NOMO-1 (cell line): ENCODE measurements around the gene ARMC9.
"Not testable (repeated sequence)": the region's sequence is repeated elsewhere in the genome, so short reads cannot be mapped to it uniquely, and the experiment has no call there.

Experiments
- DNase-seq, 2 experiments: peaks; one replicate each; lab custom pipeline; 2025; ENCODE audit not compliant: unreplicated experiment in 2 of 2; lab: John Stamatoyannopoulos, UW

The ARMC9 gene

DNA sequence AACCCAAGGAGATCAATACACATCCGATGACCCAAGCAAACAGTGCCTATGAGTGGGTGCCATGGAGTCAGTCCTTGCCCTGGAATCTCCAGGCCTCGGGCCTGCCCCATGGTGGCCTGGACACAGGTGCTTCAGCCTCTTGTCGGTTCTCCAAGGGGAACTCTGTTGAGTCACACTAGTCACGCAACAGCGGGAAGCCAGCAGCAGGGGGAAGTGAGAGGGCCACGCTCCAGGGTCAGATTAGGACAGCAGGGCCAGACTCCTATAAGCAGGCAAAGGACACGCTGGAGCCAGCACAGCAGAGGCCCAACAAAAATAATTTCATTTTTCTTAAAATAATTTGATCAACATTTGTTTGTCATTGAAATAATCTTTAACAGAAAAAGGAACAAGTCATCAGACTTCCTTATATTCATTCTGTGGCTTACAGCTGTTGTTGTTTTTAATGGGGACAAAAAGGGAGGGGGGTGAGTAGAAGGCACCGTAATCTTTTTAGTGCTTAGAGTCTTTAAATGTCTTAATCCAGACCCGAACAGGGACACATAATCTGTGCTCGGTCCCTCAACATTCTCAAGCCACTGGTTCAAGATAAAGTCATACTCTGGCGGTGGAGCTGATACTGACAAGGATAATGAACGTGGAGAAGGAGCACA, 16.4 kb upstream of the ARMC9 start:
- DNase-seq = peak; percentile 64 to 82

- DNase-seq = peak in 1 of 2 experiments; percentile 28
Measured at GRCh38 chr2:231182513-231182899, 15.9 kb upstream of the ARMC9 start.

GRCh38 chr2:231183851-231184250, 14.6 kb upstream of the ARMC9 start:
- DNase-seq = no peak

GRCh38 chr2:231184319-231184718, 14.1 kb upstream of the ARMC9 start:
- DNase-seq = no peak

- no peak for DNase-seq
Measured at GRCh38 chr2:231185050-231185725, 13.2 kb upstream of the ARMC9 start.

DNA sequence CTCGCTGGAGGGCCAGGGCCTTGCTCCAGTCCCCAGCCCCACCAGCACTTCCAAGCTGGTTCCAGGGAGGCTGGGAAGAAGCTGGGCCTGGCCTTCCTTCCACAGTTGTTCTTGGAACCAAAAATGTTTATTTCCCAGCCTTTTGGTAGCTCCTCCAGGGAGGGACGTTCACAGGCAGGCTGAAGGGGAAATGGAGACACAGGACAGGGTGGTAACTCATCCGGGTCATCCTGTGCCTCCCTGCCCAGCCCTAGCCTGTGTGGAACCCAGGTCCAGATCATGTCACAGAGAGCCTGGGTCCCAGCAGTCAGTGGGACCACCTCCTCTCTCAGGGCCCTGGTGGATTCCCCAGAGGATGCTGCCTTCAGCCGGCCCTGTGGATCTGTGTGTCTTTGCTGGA, 12.5 kb upstream of the ARMC9 start:
- no peak for DNase-seq

- DNase-seq = no peak
Measured at GRCh38 chr2:231186325-231186724, 12.1 kb upstream of the ARMC9 start.

- DNase-seq = no peak
Measured at GRCh38 chr2:231187736-231188505, 10.5 kb upstream of the ARMC9 start.

GRCh38 chr2:231188506-231189170, 9.8 kb upstream of the ARMC9 start:
- no peak for DNase-seq

- DNase-seq = no peak
Measured at GRCh38 chr2:231189171-231189530, 9.3 kb upstream of the ARMC9 start.

DNA sequence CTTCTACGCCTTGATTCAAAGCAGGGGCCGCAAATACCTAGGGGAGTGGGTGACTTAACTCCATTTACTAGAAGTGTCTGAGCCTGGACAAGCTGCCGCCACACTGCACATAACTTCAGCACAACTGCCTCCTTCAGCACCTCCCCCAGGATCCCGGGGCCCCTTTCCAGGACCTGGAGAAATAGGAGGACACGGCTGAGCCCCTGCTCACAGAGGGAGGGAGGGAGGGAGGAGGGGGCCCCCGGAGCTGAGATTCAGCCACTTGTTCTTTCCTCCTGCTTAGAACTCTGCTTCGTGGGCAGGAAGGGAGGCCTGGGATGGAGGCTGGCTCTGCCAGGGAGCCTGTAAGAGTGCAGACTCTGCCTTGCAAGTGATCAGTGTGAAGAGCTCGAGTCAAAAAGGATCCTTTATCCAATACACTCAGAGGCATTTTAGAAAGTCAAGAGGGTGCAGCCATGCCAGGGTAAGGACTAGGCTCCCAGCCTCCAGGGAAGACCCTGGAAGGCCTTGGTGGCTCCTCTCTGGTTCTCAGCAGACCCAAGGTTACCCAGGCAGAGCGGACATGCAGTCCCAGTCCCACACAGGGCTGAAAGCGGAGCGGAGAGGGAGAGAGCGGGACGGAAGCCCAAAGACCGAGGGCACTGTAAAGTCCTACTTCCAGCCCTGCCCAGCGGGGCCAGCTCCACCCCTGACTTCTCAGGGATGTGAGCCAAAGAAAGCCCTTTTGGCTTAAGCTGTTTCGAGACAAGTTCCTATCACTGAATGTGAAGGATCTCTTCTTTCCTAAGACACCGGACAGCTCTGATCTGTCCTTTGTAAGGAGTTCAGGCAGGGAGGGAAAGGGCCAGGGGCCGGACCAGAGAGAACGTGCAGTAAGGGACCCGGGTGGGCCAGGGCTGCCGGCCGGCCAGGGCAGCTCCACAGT, 8.6 kb upstream of the ARMC9 start:
- no peak for DNase-seq

DNA sequence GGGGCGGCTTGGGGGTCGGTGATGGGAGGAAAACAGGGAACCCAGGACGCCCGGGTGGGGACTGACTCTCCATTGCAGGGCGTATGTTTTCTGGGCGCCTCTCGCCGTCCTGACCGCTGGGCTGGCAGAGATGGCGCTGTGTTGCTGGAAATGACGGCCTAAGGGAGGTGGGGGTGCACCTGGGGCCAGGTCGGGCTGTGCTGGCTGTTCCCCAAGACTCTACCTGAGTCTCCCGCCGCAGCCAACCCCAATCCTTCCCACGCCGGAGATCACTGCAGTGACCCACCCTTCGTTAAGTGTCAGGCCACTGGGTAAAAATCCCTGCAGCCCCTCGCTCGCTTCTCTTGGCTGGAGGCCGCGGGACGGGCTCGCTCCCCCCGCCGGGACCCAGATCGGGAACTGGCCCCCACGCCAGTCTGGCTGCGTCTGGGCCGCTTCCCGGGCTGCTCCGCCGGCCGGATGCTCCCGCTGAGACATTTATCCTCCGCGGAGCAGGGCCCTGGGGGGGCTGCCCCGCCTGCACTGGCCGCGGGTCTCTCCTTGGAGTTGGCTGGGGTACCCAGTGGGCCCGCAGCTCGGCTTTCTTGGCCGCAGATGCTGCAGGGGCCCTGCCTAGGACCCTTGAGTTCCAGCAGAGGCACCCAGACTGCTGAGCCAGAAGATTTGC, 7.8 kb upstream of the ARMC9 start:
- no peak for DNase-seq

- DNase-seq = peak; percentile 73 to 76
Measured at GRCh38 chr2:231191896-231192872, 6.2 kb upstream of the ARMC9 start.

- DNase-seq = no peak
Measured at GRCh38 chr2:231193216-231193615, 5.2 kb upstream of the ARMC9 start.

DNA sequence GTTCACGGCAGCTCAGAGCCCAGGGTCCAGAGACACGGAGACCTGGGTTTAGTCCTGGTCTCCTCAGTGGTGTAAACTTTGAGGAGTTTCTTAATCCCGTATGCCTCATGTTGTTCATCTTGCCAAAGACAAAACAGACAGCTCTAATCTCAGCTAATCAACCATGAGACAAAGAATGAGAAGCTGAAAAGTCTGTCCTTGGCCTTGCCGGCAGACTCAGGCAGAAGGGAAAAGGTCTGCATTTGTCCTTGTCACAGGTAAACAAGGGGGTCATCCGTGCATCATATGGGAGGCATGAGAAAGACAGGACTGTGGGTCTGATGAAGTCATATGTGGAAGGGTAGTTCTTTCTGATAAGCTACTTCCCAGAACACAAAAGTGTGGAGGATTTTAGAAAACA, 1.8 kb upstream of the ARMC9 start:
- no peak for DNase-seq

GRCh38 chr2:231197196-231197595, 1.2 kb upstream of the ARMC9 start:
- not testable (repeated sequence) for DNase-seq

DNA sequence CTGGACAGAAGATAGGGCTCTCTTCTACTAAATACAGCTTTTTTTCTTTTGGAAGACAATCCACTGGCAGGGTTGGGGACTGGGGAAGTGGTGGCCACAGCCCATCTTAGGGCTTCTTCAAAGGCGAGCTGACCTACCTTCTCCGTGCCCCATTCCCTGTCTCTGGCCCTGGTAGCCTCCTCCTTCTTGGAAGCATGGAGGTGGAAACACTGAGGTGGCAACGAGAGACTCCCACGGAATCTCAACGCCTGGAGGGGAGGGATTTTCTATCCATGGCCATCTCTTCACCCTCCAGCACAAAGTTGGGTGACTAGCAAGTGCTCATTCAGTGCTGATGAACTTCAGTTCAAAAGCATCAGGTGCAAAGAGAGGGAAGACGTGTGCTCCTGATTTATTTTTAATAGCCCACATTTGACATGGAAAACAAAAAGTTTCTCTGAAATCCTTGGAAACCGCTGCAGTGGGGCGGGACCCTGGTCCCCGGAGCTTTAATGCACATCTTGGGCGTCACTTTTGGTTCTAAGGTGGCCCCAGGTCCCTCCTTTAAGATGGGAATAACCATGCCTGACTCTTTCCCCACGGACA, 633 bp upstream of the ARMC9 start:
- DNase-seq = no peak

DNA sequence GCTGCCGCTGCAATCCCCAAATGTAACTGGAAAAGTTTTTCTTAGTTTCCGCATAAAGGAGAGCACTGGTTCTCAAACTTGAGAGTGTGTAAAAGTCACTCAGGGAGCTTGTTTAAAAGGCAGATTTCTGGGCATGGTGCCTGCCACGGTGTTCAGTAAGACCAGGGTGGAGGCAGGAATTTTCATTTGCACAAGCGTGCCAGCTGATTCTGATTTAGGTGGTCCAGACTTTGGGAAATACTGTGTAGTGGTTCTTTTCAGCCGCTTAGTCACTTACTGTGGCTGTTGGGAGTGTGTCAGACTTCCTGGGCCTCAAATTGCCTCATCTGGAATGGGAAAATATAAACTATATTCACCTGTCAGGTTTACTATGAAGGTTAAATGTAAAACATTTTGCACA, 788 bp downstream of the ARMC9 start:
- DNase-seq = no peak
